Stimulated activated CD4-positive, alpha-beta T cell treated with anti-CD3 and anti-CD28 coated beads, Interleukin-2, amount 100 ng/mL, for 24 hours (primary cell): ENCODE results near the gene DLG2.

ENCODE experiments used
- DNase-seq, 2 donors: peaks; one replicate each; pipeline ENCODE4 v3.0.0-alpha.2; 2020

Gene DLG2

DNA sequence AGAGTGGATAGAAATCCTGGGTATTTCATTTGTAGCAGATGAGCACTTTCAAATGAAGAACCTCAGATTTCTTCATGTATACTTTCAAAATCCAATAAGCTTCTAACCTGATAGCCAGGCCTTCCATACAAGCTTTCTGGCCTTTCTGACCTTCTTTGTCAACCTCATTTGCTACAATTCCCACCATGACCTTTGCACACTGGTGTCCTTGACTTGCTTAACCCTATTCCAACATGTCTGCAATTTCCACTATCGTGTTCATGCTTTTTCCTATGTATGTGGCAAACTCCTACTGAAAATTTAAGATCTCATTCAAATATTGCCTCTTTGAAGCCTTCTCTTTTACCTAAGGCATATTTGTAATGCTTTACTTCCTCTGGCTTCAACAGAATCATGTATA lies 2098.9 kb downstream of the DLG2 start:
- no peak for DNase-seq

DNA sequence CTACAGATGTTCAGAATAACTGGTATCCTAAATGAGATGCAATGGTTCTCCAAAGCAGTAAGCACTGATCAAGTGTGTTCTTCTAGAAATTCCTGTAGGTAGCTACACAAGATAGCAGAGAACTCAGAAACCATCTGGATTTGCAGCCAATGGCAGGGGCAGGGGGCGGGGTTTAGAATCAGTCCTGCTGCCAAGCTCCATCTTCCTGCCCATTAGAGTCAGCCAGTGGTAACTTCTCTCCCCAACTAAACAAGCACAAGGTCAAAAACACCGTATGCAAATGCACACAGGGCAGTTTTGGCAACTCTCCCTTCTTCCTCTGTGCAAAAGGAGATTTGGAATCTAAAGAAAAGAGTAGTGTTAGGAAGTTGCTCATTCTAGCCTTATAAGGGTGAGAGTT lies 2103.5 kb downstream of the DLG2 start:
- DNase-seq = no peak

DNA sequence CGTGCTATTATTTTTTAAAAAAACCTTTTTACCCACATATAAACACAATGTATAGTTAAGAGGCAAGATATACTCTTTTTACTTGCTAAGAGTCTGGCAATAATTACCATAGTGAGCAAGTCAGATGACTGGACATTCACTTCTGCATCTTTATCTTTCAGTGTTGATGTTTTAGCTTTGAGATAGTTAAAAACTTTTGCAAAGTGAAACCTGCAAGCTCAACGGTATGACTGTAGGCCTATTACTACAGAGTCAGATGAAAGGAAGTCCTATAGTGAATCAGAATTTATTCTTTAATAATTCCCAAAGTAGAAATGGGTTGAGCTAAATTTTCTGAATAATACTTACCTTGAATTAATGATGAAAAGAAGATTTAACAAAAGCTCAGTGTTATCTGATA lies 2104.2 kb downstream of the DLG2 start:
- DNase-seq = no peak

DNA sequence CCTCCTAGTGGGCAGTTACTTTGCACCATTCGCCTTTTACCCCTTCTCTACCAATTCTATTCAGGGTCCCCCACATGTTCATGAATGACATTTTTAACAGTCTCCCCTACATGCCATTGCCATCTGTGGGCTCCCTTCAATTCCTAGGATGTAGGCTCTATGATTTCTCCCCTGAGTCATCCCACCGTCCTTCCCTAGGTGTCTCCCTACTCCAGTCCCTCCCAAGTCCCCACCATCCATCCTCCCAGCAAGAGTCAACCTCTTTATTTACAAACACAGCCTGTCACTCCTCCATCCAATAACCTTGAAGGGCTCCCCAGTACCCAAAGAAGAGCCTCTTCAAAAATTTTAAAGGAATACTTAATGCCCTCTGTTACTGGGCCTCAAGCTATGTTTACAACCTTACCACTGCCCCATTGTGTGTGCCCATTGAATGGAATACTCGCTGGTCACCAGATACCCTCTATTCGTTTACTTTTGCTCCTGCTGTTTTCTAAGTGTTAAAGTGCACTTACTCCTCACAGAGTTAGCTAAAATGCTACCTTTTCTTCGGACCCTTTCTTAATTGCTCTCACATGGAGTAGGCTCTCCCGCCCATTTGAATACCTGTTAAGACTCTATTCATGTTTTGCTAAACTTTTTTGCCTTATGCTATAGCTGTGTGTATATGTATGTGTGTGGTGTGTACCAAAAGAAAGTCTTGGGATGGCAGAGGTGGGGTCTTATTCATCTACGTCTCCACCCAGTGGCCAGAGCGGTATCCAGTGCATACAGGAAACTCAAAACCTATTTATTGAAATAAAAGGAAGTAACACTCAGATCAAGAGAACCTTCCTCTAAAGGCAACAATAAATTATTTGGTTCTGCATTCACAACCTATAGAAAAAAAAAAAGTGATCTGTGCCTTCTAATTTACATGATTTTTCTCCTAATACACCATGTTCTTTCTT lies 2105.2 kb downstream of the DLG2 start:
- DNase-seq = no peak

DNA sequence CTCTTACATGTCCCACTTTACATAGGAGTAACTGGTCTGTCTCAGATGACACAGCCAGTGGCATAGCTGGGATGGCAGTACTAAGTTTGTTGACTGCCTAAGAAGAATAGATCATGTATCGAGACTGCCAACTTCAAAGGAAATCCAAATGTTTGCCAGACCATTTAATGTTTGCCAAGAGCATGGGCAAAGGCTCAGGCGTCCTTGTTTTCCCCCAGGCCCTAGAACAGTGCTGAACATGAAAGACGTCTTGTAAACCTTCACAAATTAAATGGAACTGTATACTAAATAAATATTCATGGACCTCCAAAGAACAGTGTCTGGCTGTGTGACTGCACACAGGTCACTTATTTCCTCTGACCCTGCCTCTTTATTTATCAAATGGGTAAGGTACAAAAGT lies 2106.3 kb downstream of the DLG2 start:
- DNase-seq = no peak

DNA sequence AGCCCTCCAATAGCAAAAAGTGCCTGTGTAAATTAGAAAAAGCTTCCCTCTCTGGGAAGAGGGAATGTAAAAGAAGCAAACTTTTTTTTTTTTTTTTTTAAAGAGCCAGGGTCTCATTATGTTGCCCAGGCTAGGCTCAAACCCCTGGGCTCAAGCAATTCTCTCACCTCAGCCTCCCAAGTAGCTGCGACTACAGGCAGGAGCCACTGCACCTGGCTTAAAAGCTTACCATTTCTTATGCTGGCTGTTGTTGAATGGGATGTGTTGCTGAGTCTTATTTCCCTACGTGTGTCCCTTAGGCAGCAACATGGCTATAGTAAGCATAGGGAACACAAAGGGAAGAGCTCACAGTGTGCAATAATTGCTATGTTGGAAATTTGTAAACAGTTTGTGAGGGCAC lies 2115.5 kb downstream of the DLG2 start:
- no peak for DNase-seq

DNA sequence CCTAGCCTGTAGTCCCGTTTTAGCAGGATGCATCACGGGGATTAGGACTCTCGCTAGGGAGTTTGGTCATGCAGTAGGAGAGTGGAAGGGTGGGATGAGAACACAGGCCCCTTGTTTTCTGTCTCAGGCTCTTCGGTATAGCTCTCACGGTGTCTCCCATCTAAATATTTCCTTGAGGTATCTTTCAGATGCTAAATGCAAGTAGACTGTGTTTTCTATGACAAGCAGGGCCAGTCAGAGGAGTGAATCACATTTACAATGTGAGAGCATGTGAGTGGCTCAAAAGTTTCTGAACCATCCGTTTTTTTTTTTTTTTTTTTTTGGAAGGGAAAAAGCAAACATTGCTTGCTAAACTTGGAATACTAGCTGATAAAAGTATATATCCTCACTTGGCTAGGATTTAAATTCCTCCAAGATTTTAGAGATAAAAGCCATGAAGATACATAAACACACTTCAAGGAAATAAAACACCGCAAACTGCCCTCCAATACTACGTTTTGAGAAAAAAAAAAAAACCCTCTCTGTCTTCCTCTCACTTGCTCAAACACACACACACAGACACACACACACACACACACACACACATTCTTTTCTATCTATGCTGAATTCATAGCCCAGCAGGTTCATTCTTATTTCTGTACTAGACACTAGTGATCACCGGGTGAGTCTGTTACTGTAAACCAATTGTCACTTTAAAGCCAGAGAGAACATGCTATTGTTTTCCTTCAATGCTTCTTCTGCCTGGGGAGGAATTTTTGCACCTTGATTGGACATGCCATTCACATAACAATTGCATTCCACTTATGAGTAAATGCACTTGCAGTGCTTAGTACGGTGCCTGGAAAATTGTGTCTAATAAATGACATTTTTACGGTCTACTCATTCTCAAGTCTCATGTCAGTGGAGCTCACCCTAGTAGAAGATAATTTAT lies 2116.3 kb downstream of the DLG2 start:
- no peak for DNase-seq

DNA sequence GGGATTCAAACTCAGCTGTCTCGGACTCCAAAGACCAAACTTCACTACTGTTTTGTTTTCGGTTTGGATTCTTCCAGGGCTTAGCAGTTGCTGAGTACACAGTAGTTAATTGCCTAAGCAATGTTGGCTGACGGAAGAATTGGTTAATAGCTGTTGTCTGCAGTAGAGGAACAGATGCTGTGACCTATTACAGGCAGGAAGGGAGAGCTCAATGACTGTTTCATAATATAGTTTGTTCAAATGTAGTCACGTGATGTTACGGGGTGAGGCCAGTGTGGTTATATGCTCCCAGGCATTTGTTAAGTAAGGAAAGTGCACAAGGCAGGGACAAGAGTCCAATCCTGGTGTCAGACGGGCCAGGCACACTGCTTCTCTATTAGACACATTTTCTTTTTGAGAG lies 2118.3 kb downstream of the DLG2 start:
- no peak for DNase-seq

DNA sequence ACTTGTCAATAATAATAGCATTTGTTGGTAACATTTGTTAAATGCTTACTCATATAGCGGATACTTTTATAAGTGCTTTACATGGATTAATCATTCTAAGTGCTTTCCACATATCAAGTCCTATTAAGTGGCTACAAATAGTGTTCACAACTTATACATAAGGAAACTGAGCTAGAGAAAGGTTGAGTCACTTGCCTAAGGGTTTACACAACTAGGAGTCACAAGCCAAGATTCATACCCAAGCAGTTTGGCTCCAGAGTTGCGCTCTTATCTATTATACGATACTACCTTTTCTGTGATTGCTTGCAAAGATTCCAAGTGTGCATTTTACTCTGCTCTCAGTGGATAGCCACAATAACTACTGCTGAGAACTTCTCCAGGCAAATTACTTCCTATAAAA lies 2125.1 kb downstream of the DLG2 start:
- DNase-seq = no peak

DNA sequence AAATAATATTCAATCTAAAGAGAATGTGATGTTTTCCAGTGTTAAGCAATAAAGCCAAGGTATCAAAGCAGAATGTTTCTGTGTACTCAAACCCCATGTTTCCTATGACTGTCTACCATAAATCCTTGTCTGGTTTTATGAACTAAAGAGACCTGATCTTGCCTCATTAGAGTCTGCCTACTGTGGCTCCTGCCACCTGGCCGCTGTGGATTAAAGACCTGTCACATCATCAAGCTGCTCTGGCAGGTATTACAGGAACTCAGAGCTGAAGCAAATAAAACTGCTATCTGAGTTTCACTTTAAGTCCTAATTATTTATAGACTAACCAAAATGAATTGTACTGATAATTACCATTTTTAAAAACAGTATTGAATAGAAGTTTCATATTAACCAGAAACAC lies 2133.2 kb downstream of the DLG2 start:
- no peak for DNase-seq

DNA sequence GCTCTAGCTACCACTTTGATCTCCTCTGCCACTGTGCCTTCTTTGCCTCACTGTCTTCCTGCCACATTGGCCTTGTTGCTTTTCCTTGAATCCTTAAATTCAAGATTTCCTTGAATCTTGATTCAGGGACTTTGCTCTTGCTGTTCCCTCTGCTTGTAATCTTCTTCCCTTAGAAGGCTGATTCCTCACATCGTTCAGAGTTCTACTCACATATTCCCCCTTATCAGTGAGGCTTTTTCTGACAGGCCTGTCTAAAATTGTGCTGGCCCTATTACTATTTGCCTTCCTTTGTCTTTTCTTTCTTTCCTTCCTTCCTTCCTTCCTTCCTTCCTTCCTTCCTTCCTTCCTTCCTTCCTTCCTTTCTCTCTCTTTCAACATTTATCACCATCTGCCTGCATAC lies 2134.1 kb downstream of the DLG2 start:
- DNase-seq = no peak

DNA sequence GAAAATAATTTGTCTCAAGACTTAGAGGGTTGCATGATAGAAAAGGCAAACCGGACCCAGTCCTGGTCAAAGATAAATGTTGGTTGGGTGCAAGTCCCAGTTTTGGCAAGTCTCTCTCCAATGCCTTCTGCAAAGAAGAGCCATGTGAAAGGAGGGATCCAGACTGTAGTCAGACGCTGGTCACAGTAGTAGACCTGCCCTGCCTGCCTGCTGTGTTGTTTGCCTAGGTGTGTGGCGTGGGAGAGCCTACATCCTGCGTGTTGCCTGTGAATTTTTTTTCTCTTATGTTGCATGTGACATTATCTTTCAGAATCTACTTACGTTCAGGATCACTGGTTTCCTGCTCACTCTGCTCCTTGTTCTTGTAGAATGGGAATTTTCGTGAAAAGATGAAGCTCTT lies 2143.3 kb downstream of the DLG2 start:
- no peak for DNase-seq

DNA sequence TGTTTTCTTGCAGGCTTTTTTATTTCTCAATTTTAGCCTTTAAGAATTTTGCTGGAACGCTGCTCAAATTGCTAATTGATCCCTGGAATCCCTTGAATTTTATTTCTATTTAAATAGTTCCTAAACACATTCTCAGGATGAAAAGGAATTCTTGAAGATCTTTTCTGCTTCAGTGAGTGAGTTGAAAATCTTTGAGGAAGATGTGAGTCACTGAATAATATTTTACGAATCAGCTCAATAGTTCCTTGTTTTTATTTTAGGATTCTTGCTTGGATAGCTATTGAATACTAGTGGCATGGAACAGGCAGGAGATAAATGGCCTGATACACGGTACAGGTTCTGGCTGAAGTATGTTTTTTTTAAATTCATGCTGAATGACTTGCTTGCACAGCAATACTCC lies 2146.3 kb downstream of the DLG2 start:
- no peak for DNase-seq

DNA sequence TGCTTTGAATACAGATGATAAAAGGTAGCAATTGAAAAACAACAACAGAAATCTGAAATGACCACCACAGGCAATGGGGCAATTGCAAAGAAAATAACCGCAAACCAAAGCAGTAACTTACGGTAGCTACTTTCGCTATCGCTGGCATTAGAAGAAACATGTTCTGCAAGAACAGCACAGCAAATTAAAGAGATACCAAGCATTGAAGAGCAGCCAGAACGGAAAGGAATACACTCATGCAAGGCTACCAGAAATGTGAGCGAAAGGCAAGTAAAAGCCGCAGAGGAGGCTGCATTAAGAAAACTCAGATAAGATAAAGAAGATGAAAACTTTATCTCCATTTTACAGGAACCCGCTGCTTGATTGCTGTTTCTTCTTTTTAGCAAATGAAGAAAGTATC lies 2146.9 kb downstream of the DLG2 start:
- DNase-seq = no peak

DNA sequence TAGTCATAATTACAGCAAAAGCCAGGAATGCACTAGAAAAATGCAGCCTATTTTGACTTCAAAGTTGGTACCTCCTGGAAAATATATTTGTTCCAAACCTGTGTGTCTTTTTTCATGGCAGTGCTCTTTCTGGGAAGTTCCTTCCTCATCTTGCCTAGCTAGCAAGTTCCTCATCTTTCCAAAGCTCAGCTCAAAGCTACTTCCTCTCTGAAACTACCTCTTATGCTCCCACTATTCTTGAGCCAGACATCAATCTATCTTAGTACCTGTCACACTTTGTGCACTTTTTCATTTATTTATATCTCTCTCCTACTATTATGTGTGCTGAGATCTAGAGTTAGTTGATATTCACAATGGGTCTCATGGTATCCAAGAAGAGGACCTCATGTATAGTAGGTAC lies 2149.4 kb downstream of the DLG2 start:
- DNase-seq = no peak

DNA sequence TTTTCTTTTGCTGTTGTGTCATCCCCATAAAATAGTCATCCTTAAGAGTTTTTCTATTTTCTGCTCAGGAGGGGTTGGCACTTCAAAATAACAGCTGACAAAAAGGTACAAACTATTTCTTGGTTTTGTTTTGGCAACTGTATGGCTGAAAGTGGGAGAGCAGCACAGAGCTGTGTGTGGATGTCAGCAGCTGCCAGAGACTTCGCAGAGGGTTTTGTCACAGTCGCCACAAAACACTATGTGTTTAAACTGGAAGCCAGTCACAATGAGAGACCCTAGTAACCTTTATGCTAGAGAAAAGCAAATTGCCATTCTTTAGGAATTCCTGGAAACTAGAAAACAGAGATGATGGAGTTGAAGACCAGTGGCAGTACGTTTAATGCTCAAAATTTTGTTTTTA lies 2151.4 kb downstream of the DLG2 start:
- no peak for DNase-seq

DNA sequence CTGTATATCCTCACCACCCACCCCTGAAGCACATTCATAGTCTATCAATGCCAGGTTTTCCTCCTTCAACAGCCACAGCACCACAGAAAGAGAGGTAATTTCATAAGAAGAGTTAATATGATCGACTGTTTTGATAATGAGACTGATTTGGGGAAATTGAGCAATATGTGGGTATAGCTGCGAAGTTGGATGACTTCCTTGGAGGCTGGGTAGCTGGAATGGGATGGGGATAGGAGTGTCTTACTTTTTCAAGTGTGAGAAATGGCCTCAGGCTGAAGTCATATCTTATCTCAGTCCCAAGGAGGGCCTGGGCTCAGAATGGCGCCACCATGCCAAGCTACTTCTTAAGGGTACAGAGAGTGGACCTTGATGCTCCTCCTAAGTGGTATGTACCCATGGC lies 2153.4 kb downstream of the DLG2 start:
- DNase-seq = no peak

DNA sequence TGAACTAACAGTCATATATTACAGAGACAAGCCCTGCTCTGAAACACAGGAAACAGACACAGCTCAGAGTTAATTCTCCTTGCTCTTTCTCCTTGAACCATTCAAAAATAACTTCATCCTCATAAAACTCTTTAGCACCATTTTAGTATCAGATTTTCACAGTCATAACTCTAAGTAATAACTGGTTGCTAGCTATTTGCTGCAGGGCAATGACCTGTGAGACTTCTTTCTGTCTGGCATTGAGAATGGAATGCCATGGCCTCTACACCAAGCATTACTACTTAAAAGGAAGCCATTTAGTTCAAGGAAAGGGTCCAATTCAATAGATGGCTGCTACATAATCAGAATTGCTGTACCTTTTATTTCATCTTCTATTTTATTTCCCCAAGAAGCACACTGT lies 2154.3 kb downstream of the DLG2 start:
- DNase-seq = no peak

DNA sequence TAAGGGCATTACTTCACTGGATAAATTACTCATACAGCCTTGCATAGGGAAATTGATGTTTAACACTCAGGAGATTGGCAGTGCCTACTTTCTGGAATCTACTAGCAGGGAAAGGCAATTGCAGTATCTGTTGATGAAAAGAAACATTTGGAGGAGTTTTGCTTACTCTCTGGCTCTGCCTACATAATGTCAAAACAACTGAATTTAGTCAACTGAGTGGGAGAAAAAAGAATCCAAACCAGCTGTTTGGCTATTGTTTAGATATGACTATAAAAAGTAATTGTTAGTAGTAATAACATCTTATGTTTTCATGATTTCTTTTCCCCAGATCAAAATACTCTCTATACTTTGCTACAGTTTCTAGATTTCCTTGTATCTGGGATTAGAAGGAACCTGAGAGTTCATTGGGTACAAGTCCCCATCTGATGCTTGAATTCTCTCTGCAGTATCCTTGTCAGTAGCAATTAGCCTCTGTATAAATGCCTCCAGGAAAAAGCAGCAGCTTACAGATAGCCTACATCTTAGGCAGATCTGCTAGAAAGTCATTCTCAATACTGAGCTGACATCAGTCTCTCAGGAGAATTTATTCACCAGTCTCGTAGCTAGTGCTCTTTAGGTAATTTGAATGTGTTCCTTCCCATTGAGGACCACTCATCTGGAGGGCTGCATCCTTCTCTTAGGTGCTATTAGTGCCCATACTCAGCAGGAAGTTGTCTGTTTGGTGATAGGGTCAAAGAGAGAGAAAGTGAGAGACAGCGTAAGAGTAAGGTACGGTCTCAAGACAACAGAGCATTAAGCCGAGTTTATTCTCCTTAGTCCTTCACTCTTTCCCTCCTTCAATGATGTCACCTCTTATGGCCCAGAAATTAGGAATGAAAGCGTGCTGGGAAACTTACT lies 2155.1 kb downstream of the DLG2 start:
- DNase-seq = no peak

DNA sequence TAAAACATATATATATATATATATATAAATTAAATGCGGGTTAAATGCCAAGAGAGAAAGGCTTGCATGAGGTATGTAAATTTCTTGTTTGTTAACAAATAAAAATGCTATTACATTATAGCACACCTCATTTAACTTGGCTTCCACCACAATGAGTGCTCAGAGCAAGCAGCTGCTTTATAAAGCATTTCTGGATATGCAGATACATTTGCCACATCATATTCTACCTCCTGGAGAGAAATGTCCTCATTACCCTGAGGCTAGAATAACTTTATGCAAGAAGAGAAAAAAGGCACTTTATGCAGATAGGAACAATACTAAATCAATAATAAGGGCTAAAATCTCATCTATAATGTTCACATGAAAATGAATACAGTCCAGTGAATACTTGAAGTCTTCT lies 2159.3 kb downstream of the DLG2 start:
- DNase-seq = no peak

DNA sequence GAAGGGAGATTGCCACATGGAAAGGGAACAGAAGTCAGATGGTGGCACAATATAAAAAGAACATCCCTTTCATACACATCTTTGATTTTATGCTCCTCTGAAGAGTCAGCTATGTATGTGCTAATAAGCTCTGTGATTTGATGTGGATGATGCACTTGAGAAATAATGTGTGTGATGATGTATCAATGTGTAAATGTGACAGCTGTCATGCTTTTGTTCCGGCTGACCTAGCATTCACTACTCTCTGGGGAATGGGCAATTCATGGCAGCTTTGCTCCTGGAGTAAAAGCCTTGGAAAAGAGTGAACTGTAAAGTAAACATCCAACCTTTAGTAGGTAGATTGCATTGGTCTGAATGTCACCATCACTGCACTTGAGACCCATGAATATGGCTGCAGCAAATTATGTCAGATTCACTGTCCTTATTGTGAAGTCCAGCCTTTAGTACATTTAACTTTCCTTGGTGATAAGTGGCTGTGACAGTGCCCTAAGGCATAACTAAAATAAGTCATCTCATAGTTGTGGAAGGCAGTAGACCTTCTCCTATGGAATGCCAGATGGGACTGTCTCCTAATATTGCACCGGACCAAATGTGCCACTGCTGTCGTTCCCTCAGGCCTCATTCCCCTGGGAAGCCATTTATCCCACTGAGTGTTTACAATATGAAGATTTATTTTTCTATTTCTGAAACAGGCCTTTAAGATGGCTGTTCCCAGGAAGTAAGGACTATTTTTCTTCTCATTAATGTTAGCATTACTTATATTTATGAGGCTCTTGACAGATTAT lies 2162.8 kb downstream of the DLG2 start:
- no peak for DNase-seq

DNA sequence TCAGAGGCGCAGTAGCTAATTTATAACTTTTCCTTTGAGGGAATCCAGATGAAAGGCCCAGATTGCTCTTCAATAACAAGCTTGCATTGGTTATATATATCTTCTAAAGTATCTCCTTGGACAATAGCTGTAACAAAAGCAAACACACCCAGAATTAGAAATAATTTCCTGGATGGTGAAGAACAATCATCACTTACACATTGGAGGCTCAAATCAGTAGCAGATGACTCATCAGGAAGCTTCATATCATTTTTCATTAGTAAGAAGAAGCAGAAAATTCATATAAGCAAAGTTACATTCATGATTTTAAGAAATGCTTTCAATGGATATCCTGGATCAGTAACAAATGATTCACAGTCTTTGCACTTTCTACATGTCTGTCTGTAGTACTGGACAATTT lies 2167.3 kb downstream of the DLG2 start:
- no peak for DNase-seq
